Measurements from ENCODE around the gene DCTN5. TPM values are rescaled to one million over a fixed set of nuclear protein-coding genes. Genes with fewer than 3 reads are reported as not detected.

DCTN5 gene
- total and polyA plus RNA-seq, 2 experiments from 2014 or later, result 41.9 to 47.6 TPM

DNA sequence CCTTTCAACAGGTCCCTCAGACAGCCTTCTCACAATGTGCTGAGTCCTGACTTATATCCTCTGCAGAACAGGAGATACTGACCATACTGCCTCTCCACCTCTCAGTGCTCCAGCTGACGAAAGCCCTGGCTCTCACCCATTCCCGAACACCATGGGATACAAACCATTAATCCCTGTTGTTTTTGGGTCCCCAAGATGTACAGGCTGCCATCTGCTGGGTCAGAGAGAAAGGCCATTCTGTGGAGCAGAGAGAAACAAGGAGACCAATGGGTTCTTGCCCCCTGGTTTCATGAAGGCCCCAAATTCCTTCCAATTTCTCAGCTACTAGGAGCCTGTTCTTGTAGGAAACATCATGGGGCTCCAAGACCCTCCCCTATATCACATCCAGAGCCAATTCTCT is 68.7 kb downstream of the DCTN5 start:
- TF ChIP-seq EZH2phosphoT487 (IDR thresholded peaks at IDR 0.05; ENCODE audit: insufficient read depth, low read depth) (no peak), EZH2 (IDR thresholded peaks at IDR 0.05; ENCODE audit: insufficient read depth, poor library complexity, severe bottlenecking) (no peak)
- H3K36me3 ChIP-seq (ENCODE audit: low read depth), result no peaks in the 10 kb centered on the region
- no peaks in the 10 kb centered on the region for H3K4me1 ChIP-seq (ENCODE audit: insufficient read depth)
- H3K9me2 ChIP-seq (ENCODE audit: insufficient read depth), result no peaks in the 10 kb centered on the region
- H3K27me3 ChIP-seq (replicated peaks; ENCODE audit: insufficient read depth), result peaks cover 28% of the 10 kb centered on the region
- H2AFZ ChIP-seq, result no peak overlapping the region
- in situ Hi-C loops (cut with MboI), result loop anchor here (10.0 kb wide), 1 partner anchor 65 kb away; no protein-coding TSS in a partner anchor
- no peaks in the 10 kb centered on the region for H3K79me2 ChIP-seq (ENCODE audit: insufficient read depth)
- no peak overlapping the region for H3K4me3 ChIP-seq
- WGBS, 2 experiments (ENCODE audit: low coverage in 1 of 2, low lambda C conversion rate in 2 of 2, missing lambda C conversion rate in 2 of 2), result 17 to 22% methylated on average over 2 of the region's 2 CpGs
- H3K9ac ChIP-seq, result no peak overlapping the region
- no peak overlapping the region for H3K4me2 ChIP-seq (ENCODE audit: unreplicated experiment)
- no peak overlapping the region for H3K27ac ChIP-seq
- H3F3A ChIP-seq (ENCODE audit: insufficient read depth), result no peaks in the 10 kb centered on the region
- H3K9me3 ChIP-seq (ENCODE audit: low read depth), result no peaks in the 10 kb centered on the region
- no peak for DNase-seq
- H4K20me1 ChIP-seq (ENCODE audit: insufficient read depth), result no peaks in the 10 kb centered on the region

DNA sequence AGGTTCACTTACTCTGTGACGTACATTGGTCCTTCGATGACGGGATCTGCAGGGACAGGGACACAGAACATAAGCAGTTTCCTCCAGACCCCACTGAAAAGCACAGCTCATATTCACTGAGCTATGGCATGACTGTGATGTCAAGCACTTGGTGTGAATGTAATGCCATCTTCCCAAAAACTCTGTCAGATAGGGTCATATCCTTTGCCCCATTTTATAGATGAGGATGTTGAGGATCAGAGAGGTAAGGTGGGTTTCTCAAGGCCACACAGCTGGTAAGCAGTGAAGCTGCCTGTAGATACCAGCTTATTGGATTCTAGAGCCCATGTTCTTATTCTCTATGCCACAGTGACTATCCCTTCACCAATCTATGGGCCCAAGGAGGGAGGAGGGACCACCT is 69.2 kb downstream of the DCTN5 start:
- no peak overlapping the region for H2AFZ ChIP-seq
- no peaks in the 10 kb centered on the region for H4K20me1 ChIP-seq (ENCODE audit: insufficient read depth)
- no peak overlapping the region for H3K4me3 ChIP-seq
- DNase-seq, result no peak
- H3F3A ChIP-seq (ENCODE audit: insufficient read depth), result no peaks in the 10 kb centered on the region
- no peaks in the 10 kb centered on the region for H3K4me1 ChIP-seq (ENCODE audit: insufficient read depth)
- H3K9ac ChIP-seq, result no peak overlapping the region
- H3K9me3 ChIP-seq (ENCODE audit: low read depth), result no peaks in the 10 kb centered on the region
- H3K9me2 ChIP-seq (ENCODE audit: insufficient read depth), result no peaks in the 10 kb centered on the region
- in situ Hi-C loops (cut with MboI), result loop anchor here (10.0 kb wide), 1 partner anchor 64 kb away; no protein-coding TSS in a partner anchor
- peaks cover 28% of the 10 kb centered on the region for H3K27me3 ChIP-seq (replicated peaks; ENCODE audit: insufficient read depth)
- H3K4me2 ChIP-seq (ENCODE audit: unreplicated experiment), result no peak overlapping the region
- no peak overlapping the region for H3K27ac ChIP-seq
- 32 to 35% methylated on average over 3 of the region's 3 CpGs for WGBS, 2 experiments (ENCODE audit: low coverage in 1 of 2, low lambda C conversion rate in 2 of 2, missing lambda C conversion rate in 2 of 2)
- no peaks in the 10 kb centered on the region for H3K79me2 ChIP-seq (ENCODE audit: insufficient read depth)
- TF ChIP-seq EZH2 (IDR thresholded peaks at IDR 0.05; ENCODE audit: insufficient read depth, poor library complexity, severe bottlenecking) (no peak), EZH2phosphoT487 (IDR thresholded peaks at IDR 0.05; ENCODE audit: insufficient read depth, low read depth) (no peak)
- H3K36me3 ChIP-seq (ENCODE audit: low read depth), result no peaks in the 10 kb centered on the region

DNA sequence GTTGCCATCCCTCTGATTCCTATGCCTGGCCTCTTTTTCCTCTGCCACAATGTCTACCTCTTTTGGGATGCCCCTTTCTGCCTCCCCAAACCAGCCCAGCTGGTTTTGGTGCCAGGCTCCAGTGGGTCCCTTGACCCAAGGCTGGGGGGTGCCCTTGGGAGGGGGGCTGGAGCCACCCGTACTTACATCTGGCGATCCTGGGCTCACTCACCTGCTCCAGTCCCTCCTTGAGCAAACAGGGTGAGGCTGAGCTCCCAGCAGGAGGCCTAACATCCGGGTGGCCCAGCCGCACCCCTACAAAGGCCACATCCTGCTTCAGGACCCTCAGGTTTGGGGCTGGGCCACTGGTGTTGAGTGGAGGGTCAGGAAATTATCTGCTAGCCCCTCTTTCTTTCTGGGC is 70.5 kb downstream of the DCTN5 start:
- DNase-seq, result no peak
- H4K20me1 ChIP-seq (ENCODE audit: insufficient read depth), result no peaks in the 10 kb centered on the region
- no peaks in the 10 kb centered on the region for H3K4me1 ChIP-seq (ENCODE audit: insufficient read depth)
- no peak overlapping the region for H2AFZ ChIP-seq
- in situ Hi-C loops (cut with MboI), result loop anchor here (10.0 kb wide), 1 partner anchor 63 kb away; no protein-coding TSS in a partner anchor
- no peaks in the 10 kb centered on the region for H3K79me2 ChIP-seq (ENCODE audit: insufficient read depth)
- H3K9ac ChIP-seq, result no peak overlapping the region
- H3K4me2 ChIP-seq (ENCODE audit: unreplicated experiment), result no peak overlapping the region
- H3K36me3 ChIP-seq (ENCODE audit: low read depth), result no peaks in the 10 kb centered on the region
- H3K9me3 ChIP-seq (ENCODE audit: low read depth), result no peaks in the 10 kb centered on the region
- H3K27ac ChIP-seq, result no peak overlapping the region
- no peaks in the 10 kb centered on the region for H3K9me2 ChIP-seq (ENCODE audit: insufficient read depth)
- H3K27me3 ChIP-seq (replicated peaks; ENCODE audit: insufficient read depth), result peaks cover 28% of the 10 kb centered on the region
- no peaks in the 10 kb centered on the region for H3F3A ChIP-seq (ENCODE audit: insufficient read depth)
- H3K4me3 ChIP-seq, result no peak overlapping the region
- 36 to 48% methylated on average over 2 to 4 of the region's 4 CpGs for WGBS, 2 experiments (ENCODE audit: low coverage in 1 of 2, low lambda C conversion rate in 2 of 2, missing lambda C conversion rate in 2 of 2)
- no peak for TF ChIP-seq EZH2 (IDR thresholded peaks at IDR 0.05; ENCODE audit: insufficient read depth, poor library complexity, severe bottlenecking)
- TF ChIP-seq EZH2phosphoT487 (IDR thresholded peaks at IDR 0.05; ENCODE audit: insufficient read depth, low read depth), result no peak

DNA sequence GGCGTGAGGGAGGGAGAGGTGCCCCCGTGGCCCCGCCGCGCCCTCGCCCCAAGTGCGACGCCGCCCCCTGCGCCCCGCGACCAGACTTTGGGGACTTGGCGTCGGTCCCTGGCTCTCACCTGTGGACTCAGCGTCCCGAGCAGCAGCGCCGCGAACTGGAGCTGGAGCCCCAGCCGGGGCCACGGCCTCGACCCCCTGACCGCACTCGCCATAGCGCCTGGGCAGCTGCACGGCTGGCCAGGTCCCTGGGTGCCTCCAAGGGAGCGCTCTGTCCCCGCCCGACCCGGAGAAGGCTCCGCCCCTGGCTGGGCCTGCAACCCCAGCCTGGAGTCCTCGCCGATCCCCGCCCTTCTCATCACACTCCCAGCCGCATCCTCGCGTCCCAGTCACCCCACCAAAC is 71.7 kb downstream of the DCTN5 start, which contains the start of gene ERN2:
Gene ERN2, minus strand, starts transcription at position 247 of the 400 bp plus-strand sequence. Its CDS starts 35 bp downstream, at position 212.
- Histone ChIP-seq H3K9me2 (ENCODE audit: insufficient read depth) (no peaks in the 10 kb centered on the region), H3K4me3 (no peak within 1 kb of the TSS), H4K20me1 (ENCODE audit: insufficient read depth) (no peaks in the 10 kb centered on the region), H3K4me2 (ENCODE audit: unreplicated experiment) (no peak within 1 kb of the TSS), H3K36me3 (ENCODE audit: low read depth) (no peaks in the 10 kb centered on the region), H2AFZ (no peak within 1 kb of the TSS), H3K9ac (no peak within 1 kb of the TSS), H3K79me2 (ENCODE audit: insufficient read depth) (no peaks in the 10 kb centered on the region), H3F3A (ENCODE audit: insufficient read depth) (no peaks in the 10 kb centered on the region), H3K27ac (no peak within 1 kb of the TSS), H3K27me3 (replicated peaks; ENCODE audit: insufficient read depth) (peaks cover 30% of the 10 kb centered on the region), H3K4me1 (ENCODE audit: insufficient read depth) (no peaks in the 10 kb centered on the region), H3K9me3 (ENCODE audit: low read depth) (no peaks in the 10 kb centered on the region)
- 5 to 7% methylated on average over 17 to 25 of the region's 37 CpGs for WGBS, 2 experiments (ENCODE audit: low coverage in 1 of 2, low lambda C conversion rate in 2 of 2, missing lambda C conversion rate in 2 of 2)
- no peak for TF ChIP-seq EZH2 (IDR thresholded peaks at IDR 0.05; ENCODE audit: insufficient read depth, poor library complexity, severe bottlenecking)
- no peak for TF ChIP-seq EZH2phosphoT487 (IDR thresholded peaks at IDR 0.05; ENCODE audit: insufficient read depth, low read depth)
- DNase-seq, result peak; percentile 11
- in situ Hi-C loops (cut with MboI), result loop anchor here (10.0 kb wide), 1 partner anchor 62 kb away; no protein-coding TSS in a partner anchor
